Measurements from ENCODE around the gene DNAAF3.

GRCh38 chr19:55133639-55134444 lies 32.6 kb downstream of the DNAAF3 start:
- TF ChIP-seq ZNF274 (IDR thresholded peaks at IDR 0.05; ENCODE audit: low read depth, low read length), result no peak
- TF ChIP-seq YY1 (IDR thresholded peaks at IDR 0.05; ENCODE audit: insufficient read depth, insufficient read length), result no peak
- no peak for TF ChIP-seq SUZ12 (IDR thresholded peaks at IDR 0.05; ENCODE audit: extremely low read depth, insufficient read depth, insufficient read length)
